ENCODE data around the gene CERS3. TPM values are rescaled to one million over a fixed set of nuclear protein-coding genes. Genes with fewer than 3 reads are reported as not detected.

Gene CERS3
- total RNA-seq, 1 donor from 2014 or later = 0.09 TPM

DNA sequence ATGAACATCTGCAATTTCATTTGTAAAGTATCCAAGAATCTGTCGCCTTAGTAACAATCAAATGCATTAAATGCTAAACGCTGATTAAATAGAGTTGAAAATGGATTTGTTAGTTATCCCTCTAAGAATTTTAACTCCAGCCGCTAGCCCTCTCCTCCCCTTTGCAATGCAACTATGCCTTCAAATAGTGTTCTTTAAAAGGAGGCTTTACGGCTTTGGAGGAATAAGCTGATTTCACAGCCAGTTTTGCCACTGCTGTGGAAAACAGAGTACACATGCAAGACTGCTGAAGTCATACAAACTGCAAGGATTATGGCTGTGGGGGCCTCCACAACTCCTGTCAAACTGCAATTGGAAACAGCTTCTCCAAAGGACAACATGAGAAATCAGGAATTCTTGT lies 89.2 kb downstream of the CERS3 start:
- H3K27me3 Mint-ChIP-seq (ENCODE audit: low read depth) = no peaks in the 10 kb centered on the region

DNA sequence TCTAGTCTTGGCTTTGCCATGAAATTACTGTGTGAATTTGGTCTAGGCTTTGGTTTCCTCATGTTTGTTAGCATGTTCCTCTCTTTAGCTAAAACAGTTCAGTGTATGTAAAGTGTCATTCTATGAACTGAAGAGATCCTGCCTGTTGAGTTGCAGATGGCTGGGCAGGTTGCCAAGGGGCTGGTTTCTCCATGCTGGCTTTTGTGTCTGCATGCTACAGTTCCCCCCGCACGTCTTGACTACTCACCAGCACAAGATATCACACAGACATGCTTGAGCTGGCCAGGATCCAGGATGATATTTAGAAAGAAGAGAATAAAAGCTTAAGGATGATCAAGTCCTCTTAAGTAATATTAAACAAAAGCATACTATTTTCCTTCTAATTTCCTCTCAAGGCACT lies 90.2 kb downstream of the CERS3 start:
- Mint-ChIP-seq H3K27ac (no peak overlapping the region), H3K36me3 (ENCODE audit: low read depth) (no peaks in the 10 kb centered on the region), H3K4me3 (ENCODE audit: low read depth) (no peak overlapping the region), H3K4me1 (ENCODE audit: low read depth) (no peaks in the 10 kb centered on the region), H3K27me3 (ENCODE audit: low read depth) (no peaks in the 10 kb centered on the region), H3K9me3 (no peaks in the 10 kb centered on the region)
- intact Hi-C loops (cut with micrococcal nuclease) = no loop called here
- no peak for DNase-seq (ENCODE audit: low spot score)

More for the DNA sequence above, 89.2 kb downstream of the CERS3 start:
- intact Hi-C loops (cut with micrococcal nuclease) = no loop called here
- no peak overlapping the region for H3K4me3 Mint-ChIP-seq (ENCODE audit: low read depth)
- no peak overlapping the region for H3K27ac Mint-ChIP-seq
- no peaks in the 10 kb centered on the region for H3K36me3 Mint-ChIP-seq (ENCODE audit: low read depth)
- no peak for DNase-seq (ENCODE audit: low spot score)
- no peaks in the 10 kb centered on the region for H3K4me1 Mint-ChIP-seq (ENCODE audit: low read depth)
- no peaks in the 10 kb centered on the region for H3K9me3 Mint-ChIP-seq

DNA sequence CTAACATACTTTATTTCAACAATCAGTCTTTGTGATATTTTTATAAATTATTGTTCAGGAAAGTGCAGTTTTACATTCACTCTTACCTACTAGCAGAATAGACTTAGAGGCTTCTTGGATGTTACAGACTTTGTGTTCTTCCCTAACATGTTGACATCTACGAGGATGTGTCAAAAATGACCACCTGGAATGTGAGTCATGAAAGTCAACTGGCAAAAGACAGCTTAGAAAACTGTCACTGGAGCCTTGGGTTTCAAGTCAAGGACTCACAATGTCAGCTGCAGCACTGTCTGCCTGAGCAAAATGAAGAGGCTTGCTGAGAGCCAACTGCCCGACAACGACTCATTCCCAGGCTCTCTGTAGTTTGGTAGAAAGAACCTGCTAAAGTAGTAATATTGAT lies 91.5 kb downstream of the CERS3 start:
- Mint-ChIP-seq H3K4me1 (ENCODE audit: low read depth) (no peaks in the 10 kb centered on the region), H3K27ac (no peak overlapping the region), H3K27me3 (ENCODE audit: low read depth) (no peaks in the 10 kb centered on the region), H3K9me3 (no peaks in the 10 kb centered on the region), H3K36me3 (ENCODE audit: low read depth) (no peaks in the 10 kb centered on the region), H3K4me3 (ENCODE audit: low read depth) (no peak overlapping the region)
- intact Hi-C loops (cut with micrococcal nuclease) = no loop called here
- no peak for DNase-seq (ENCODE audit: low spot score)

DNA sequence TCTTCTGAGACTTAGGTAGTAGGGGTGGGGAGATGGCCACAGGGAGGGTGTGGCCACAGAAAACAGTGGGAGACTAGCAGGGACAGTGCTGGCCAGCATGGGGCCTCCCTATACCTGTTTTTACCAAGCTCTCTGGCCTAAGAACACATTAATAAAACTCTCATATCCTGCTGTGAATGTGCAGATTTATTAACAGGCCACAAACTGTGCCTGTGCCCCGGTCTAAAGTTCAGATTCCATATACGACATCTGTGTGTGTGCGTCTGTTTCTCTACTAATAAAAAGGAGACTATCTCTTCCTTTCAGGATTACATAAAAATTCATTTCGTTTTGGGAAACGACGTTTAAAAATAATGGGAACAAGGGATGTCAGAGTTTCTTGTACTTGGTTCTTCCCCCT lies 94.2 kb downstream of the CERS3 start:
- no peaks in the 10 kb centered on the region for H3K27me3 Mint-ChIP-seq (ENCODE audit: low read depth)

DNA sequence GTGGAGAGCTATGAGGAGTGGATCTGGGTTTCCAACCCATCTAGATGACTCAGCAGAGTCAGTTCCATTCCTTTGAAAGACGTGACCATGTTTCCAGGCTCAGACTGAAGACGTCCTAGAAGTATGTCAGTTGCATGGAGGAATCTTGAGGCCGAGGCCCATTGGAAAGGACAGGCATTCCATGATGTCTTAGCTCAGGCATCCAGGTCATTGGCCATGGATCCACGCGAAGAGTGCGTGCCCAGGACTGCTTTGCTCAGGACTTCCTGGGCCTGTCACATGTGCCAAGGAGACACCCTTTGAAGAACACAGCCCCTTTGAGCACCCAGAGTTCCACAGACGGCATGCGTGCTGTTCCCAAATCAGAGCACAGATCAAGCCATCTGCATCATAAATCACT lies 94.7 kb downstream of the CERS3 start:
- Mint-ChIP-seq H3K36me3 (ENCODE audit: low read depth) (no peaks in the 10 kb centered on the region), H3K4me1 (ENCODE audit: low read depth) (no peaks in the 10 kb centered on the region), H3K27me3 (ENCODE audit: low read depth) (no peaks in the 10 kb centered on the region), H3K4me3 (ENCODE audit: low read depth) (no peak overlapping the region), H3K9me3 (no peaks in the 10 kb centered on the region), H3K27ac (no peak overlapping the region)
- intact Hi-C loops (cut with micrococcal nuclease) = no loop called here
- no peak for DNase-seq (ENCODE audit: low spot score)

More for the DNA sequence above, 94.2 kb downstream of the CERS3 start:
- intact Hi-C loops (cut with micrococcal nuclease) = no loop called here
- H3K4me1 Mint-ChIP-seq (ENCODE audit: low read depth) = no peaks in the 10 kb centered on the region
- H3K9me3 Mint-ChIP-seq = no peaks in the 10 kb centered on the region
- DNase-seq (ENCODE audit: low spot score) = no peak
- no peak overlapping the region for H3K27ac Mint-ChIP-seq
- H3K4me3 Mint-ChIP-seq (ENCODE audit: low read depth) = no peak overlapping the region
- H3K36me3 Mint-ChIP-seq (ENCODE audit: low read depth) = no peaks in the 10 kb centered on the region

DNA sequence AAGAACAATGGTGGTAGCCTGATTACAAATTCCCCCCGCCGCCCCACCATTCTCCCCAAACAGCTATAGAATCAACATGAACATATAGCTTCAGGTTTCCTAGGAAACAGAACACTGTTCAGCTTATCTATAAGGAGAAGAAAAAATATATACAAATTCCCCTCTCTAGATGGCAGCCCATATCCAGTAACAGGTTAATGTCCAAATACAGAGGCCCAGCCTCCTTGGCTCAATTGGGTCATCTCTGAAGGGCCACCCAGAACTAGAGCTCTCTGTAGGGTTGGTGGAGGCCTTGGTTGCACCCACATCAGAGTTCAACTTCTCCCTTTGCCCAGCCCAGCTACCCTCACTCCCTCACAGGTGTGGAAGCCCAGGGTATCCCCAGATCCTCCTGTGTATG lies 95.4 kb downstream of the CERS3 start:
- no peaks in the 10 kb centered on the region for H3K36me3 Mint-ChIP-seq (ENCODE audit: low read depth)
- intact Hi-C loops (cut with micrococcal nuclease) = no loop called here

DNA sequence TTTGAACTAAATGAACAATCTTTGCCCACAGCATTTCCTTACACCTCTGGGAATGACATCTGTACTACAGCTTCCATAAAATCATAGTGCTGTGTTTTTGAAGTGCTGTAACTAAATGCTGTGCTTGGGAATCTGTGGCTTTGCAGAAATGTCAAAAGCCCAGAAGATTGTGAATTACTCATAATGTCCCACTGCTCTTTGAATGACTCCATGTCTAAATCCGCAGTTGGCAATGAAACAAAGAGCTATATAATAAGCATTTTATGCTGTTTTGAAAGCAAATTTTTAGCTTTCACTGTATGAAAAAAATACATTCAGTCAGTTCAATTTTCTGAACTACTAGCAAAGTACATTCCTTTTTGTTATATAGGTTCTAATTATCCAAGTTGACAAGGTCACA lies 98.3 kb downstream of the CERS3 start:
- Mint-ChIP-seq H3K4me1 (ENCODE audit: low read depth) (no peaks in the 10 kb centered on the region), H3K27me3 (ENCODE audit: low read depth) (no peaks in the 10 kb centered on the region), H3K9me3 (no peaks in the 10 kb centered on the region), H3K27ac (no peak overlapping the region), H3K4me3 (ENCODE audit: low read depth) (no peak overlapping the region), H3K36me3 (ENCODE audit: low read depth) (no peaks in the 10 kb centered on the region)
- intact Hi-C loops (cut with micrococcal nuclease) = no loop called here
- no peak for DNase-seq (ENCODE audit: low spot score)

More for the DNA sequence above, 95.4 kb downstream of the CERS3 start:
- no peak for DNase-seq (ENCODE audit: low spot score)
- Mint-ChIP-seq H3K27ac (no peak overlapping the region), H3K9me3 (no peaks in the 10 kb centered on the region), H3K27me3 (ENCODE audit: low read depth) (no peaks in the 10 kb centered on the region), H3K4me1 (ENCODE audit: low read depth) (no peaks in the 10 kb centered on the region), H3K4me3 (ENCODE audit: low read depth) (no peak overlapping the region)

DNA sequence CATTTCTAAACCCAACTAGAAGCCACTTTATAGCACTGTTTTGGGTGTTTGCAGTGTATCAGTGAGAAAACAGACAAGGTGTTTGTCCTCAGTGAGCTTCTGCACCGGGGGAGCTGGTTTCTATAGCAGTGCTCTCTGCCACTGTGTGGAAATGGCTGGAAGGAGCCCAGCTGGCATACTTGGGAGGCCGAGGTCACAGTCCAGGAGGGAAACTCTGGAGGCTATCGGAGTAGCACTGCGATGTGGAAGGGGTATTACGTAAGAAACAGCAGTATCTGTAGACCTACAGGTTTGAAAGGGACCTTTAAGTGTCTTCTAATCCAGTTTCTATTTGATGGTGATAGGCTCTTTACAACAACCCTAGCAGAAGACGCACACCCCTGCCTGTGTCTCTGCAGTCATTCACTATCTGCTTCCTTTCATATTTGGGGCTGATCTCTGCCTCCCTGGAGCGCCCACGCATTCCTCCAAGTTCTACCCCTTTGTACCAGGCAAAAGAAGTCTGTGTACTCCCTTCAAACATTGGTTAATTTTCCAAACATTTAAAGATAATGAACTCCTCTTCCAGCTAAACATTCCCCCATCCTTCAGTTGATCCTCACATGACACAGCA lies 99.5 kb downstream of the CERS3 start:
- no peaks in the 10 kb centered on the region for H3K4me1 Mint-ChIP-seq (ENCODE audit: low read depth)
- no peak overlapping the region for H3K27ac Mint-ChIP-seq
- intact Hi-C loops (cut with micrococcal nuclease) = no loop called here
- H3K36me3 Mint-ChIP-seq (ENCODE audit: low read depth) = no peaks in the 10 kb centered on the region
- DNase-seq (ENCODE audit: low spot score) = no peak
- H3K27me3 Mint-ChIP-seq (ENCODE audit: low read depth) = no peaks in the 10 kb centered on the region
- H3K9me3 Mint-ChIP-seq = peaks cover 4% of the 10 kb centered on the region
- H3K4me3 Mint-ChIP-seq (ENCODE audit: low read depth) = no peak overlapping the region

DNA sequence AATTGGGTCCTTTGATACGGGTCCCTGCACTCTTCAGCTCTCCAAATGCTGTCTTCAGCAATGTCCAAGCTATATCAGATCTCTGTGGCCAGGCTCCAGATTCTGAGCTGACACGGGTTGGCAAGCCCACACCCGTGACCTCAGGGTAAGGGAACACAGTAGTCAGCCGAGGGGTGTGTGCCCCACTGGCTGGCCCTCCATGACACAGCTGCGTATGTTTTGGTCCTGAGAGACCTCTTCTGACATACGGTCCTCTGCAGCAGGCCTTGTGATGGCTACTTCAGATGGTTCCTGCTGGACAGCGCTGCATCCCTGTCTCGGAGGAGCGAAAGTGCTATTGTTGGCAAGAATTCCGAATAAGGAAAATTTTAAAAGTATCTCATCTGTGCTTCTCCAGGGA lies 101.8 kb downstream of the CERS3 start:
- H3K4me3 Mint-ChIP-seq (ENCODE audit: low read depth) = no peak overlapping the region
- intact Hi-C loops (cut with micrococcal nuclease) = no loop called here
- DNase-seq (ENCODE audit: low spot score) = no peak
- H3K9me3 Mint-ChIP-seq = peaks cover 7% of the 10 kb centered on the region
- H3K27me3 Mint-ChIP-seq (ENCODE audit: low read depth) = no peaks in the 10 kb centered on the region
- H3K4me1 Mint-ChIP-seq (ENCODE audit: low read depth) = no peaks in the 10 kb centered on the region
- H3K27ac Mint-ChIP-seq = no peak overlapping the region
- H3K36me3 Mint-ChIP-seq (ENCODE audit: low read depth) = no peaks in the 10 kb centered on the region

DNA sequence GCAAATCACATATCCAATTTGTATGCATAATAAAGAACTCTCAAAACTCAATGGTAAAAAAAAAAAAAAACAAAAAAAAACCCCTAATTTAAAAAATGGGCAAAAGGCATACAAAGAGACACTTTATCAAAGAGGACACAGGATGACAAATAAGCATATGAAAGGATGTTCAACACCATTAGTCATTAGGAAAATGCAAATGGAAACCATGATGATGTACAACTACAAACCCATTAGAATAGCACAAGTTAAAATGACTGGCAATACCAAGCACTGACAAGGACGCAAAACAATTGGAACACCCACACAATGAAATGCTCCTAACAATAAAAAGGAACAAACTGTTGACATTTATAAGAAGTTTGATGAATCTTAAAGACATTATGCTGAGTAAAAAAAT lies 123.6 kb downstream of the CERS3 start:
- Mint-ChIP-seq H3K27ac (no peak overlapping the region), H3K4me3 (ENCODE audit: low read depth) (no peak overlapping the region), H3K36me3 (ENCODE audit: low read depth) (no peaks in the 10 kb centered on the region)

DNA sequence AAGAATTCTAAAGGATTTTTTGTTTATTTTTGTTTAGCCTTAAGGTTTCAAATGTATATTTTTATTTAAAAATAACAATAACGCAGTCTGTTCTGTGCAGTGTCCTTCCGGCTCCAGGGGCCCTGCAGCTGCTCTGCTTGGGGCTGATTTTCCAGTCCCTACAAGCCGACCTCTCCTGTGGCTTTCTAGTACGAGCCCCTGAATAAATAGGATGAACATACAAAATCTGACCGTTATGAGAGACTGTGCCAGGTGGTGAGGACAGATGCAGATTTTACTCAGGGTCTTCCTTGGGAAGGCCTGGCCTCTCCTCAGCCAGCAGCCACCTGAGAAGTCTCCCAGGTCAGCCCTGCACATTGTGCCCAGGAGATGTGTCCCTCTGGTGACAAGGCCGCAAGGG lies 127.8 kb downstream of the CERS3 start:
- Mint-ChIP-seq H3K4me1 (ENCODE audit: low read depth) (no peaks in the 10 kb centered on the region), H3K9me3 (no peaks in the 10 kb centered on the region), H3K27me3 (ENCODE audit: low read depth) (no peaks in the 10 kb centered on the region), H3K4me3 (ENCODE audit: low read depth) (no peak overlapping the region), H3K36me3 (ENCODE audit: low read depth) (no peaks in the 10 kb centered on the region), H3K27ac (no peak overlapping the region)
- intact Hi-C loops (cut with micrococcal nuclease) = no loop called here
- DNase-seq (ENCODE audit: low spot score) = no peak

More for the DNA sequence above, 123.6 kb downstream of the CERS3 start:
- Mint-ChIP-seq H3K9me3 (no peaks in the 10 kb centered on the region), H3K4me1 (ENCODE audit: low read depth) (no peaks in the 10 kb centered on the region), H3K27me3 (ENCODE audit: low read depth) (no peaks in the 10 kb centered on the region)
- intact Hi-C loops (cut with micrococcal nuclease) = no loop called here
- DNase-seq (ENCODE audit: low spot score) = no peak

DNA sequence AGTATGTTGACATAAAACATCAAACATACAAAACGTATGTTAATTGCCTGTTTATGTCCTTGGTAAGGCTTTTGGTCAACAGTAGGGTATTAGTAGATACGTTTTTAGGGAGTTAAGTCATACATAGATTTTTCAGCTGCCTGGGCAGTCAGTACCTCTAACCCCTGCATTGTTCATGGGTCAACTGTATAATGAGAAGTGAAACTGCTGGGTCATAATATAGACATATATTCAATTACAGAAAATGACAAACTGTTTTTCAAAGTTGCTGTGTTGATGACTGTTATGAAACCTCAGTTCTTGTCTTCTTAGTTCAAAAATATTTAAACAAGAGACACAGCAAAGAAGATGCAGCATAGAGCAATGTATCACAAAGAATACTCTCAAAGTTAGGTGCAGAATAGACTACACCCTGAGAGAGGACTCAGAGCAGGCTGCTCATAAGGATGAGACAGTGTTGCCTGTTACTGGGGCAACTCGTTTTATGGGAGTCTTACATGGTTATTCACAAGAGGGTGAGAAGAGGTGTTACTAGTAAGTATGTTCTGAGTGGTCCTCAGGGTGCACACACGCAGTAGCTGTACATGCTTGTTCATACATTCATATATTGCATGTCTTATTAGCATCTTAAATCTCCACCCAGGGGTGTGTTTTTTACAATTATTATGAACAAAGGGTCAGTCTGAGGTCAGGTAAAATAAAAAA lies 133.9 kb downstream of the CERS3 start:
- Mint-ChIP-seq H3K4me1 (ENCODE audit: low read depth) (no peaks in the 10 kb centered on the region), H3K27me3 (ENCODE audit: low read depth) (no peaks in the 10 kb centered on the region), H3K4me3 (ENCODE audit: low read depth) (no peak overlapping the region), H3K27ac (no peak overlapping the region), H3K9me3 (no peaks in the 10 kb centered on the region), H3K36me3 (ENCODE audit: low read depth) (no peaks in the 10 kb centered on the region)
- intact Hi-C loops (cut with micrococcal nuclease) = no loop called here
- no peak for DNase-seq (ENCODE audit: low spot score)

DNA sequence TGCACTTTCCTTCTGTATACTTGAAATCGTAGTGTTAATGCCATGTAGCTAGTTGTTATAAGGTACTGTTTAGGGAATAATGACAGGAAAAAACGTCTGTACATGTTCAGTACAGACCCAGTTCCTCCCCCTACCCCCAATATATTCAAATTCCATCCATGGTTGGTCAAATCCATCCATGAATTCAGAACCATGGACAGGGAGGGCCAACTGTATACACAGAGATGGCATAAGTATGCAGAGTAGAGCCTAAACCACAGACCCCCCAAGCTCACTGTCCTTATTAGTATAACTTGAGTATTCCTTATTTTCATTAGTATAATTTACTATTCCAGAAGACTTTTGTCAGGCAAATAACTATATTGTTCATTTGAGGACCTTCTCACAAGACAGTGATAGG lies 135.7 kb downstream of the CERS3 start:
- no peak overlapping the region for H3K27ac Mint-ChIP-seq
- no peaks in the 10 kb centered on the region for H3K4me1 Mint-ChIP-seq (ENCODE audit: low read depth)
- H3K36me3 Mint-ChIP-seq (ENCODE audit: low read depth) = no peaks in the 10 kb centered on the region
- H3K9me3 Mint-ChIP-seq = no peaks in the 10 kb centered on the region
- intact Hi-C loops (cut with micrococcal nuclease) = no loop called here
- H3K4me3 Mint-ChIP-seq (ENCODE audit: low read depth) = no peak overlapping the region
- no peak for DNase-seq (ENCODE audit: low spot score)
- no peaks in the 10 kb centered on the region for H3K27me3 Mint-ChIP-seq (ENCODE audit: low read depth)
